ENCODE measurements around the gene RAP1GDS1.
A peak's percentile ranks its signal among the peaks of the same experiment; 100 is the strongest.

The RAP1GDS1 gene, protein sequence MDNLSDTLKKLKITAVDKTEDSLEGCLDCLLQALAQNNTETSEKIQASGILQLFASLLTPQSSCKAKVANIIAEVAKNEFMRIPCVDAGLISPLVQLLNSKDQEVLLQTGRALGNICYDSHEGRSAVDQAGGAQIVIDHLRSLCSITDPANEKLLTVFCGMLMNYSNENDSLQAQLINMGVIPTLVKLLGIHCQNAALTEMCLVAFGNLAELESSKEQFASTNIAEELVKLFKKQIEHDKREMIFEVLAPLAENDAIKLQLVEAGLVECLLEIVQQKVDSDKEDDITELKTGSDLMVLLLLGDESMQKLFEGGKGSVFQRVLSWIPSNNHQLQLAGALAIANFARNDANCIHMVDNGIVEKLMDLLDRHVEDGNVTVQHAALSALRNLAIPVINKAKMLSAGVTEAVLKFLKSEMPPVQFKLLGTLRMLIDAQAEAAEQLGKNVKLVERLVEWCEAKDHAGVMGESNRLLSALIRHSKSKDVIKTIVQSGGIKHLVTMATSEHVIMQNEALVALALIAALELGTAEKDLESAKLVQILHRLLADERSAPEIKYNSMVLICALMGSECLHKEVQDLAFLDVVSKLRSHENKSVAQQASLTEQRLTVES

DNA sequence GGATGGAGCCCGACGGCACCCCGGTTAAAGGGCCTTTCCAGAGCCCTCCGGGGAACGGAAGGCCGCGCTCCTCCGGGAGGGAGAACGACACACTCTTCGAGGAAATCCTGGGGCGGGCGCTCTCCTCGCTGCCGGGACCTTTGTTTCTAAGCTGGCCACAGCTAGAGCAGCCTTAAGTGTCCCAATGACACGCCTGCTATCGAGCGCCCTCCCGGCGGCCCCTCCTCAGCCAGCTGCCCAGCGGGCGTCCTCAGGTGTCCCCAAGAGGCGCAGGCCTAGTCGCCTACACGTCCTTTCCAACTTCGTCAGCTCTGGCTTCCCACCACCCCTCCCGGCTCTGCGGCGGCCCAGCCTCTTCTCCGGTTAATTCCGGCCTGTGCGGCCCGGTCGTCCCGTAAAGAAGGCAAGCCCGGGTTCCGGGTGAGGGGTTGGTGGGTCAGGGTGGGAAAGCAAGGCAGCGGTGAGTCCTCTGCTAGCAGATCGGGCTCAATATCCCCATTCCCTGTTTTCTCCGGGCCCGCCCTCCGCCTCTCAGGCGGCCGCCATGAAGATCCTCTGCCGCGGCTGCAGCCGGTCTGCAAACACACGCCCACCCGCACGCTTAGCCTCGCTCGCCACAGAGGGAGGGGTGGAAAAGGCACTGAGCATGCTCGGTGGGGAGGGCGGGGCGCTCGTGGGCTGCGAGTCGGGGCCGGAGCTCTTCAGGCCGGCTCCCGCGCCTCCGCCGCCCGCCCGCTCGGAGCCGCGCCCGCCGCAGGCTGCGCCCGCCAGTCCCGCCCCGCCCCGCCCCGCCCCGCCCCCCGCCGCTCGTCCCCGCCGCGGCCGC is at the start of gene RAP1GDS1:
RAP1GDS1 (plus strand) TSS at position 806 of the 826 bp plus-strand sequence. CDS start 182 bp downstream, outside the sequence.
- H3K4me3 ChIP-seq (ENCODE audit: low read depth, low read length), result peak within 1 kb of the TSS; percentile 80

DNA sequence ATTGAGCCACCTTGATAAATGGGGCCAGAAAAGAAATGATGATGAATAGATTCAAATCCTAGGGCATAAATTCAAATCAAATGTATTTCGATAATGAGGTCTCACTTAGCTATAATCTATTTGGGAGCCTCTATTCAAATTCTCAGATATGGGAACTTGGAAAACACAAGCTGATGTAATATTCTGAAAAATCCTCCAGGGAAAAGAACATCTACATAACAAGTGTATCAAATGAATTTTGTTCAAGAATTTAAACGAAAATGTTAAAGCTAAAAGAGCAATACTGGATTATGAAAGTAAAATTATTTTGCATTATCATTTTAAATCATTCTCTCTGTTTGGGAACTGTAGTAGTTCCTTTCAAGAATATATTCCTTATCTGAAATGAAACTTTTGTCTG is 38.9 kb upstream of the RAP1GDS1 start:
- no peak overlapping the region for H3K4me3 ChIP-seq (ENCODE audit: low read depth, low read length)

DNA sequence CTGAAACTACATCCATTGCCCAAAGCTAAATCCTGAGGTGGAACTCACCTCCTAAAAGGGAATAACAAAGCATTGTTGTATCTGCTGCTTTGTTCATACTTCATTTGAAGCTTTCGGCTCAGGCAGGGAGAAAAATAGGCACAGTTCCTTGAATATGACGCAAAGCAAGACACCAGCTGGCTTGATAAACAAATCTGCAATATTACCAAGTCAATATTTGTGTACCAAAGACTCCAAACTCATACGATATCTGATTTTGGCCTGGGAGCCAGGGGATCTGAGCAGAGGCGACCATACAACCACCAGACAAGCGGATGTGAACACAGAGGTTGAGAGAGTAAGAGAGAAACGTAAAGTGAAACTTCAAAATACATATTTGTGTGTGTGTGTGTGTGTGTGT is 34.8 kb upstream of the RAP1GDS1 start:
- H3K4me3 ChIP-seq (ENCODE audit: low read depth, low read length), result no peak overlapping the region

DNA sequence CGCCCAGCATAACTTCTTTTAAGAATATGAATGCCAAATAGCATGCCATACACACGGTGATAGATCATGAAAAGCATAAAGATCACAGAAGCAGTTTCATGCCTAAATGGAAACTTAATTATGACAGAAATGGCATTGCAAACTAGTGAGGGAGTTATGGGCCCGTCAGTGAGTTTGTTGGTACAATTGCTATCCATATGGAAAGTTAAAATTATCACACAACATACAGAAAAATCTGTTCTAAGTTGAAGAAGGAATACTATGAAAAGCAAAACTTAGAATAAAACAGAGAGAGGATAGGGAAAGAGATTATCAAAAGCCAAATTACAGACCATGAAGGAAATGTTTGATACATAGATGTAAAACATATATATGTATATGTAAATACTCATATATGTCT is 30.2 kb upstream of the RAP1GDS1 start:
- H3K4me3 ChIP-seq (ENCODE audit: low read depth, low read length), result no peak overlapping the region

DNA sequence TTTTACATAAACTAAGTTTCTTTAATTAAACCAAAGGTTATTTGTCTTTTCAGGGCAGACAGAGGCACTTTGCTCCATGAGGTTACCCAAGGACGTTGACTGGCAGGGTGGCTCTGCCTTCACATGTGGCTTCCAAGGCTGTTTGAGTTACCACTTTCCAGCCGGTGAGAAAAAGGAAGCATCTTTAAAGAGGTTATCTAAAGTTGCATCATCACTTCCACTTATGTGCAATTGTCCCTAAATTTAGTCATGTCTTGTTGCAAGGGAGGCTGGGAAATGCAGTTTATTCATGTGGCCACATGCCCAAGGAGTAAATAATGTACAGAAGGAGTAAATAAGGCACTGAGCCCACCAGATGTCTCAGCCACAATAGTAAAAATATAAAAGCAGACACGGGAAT is 29.0 kb upstream of the RAP1GDS1 start:
- no peak overlapping the region for H3K4me3 ChIP-seq (ENCODE audit: low read depth, low read length)

DNA sequence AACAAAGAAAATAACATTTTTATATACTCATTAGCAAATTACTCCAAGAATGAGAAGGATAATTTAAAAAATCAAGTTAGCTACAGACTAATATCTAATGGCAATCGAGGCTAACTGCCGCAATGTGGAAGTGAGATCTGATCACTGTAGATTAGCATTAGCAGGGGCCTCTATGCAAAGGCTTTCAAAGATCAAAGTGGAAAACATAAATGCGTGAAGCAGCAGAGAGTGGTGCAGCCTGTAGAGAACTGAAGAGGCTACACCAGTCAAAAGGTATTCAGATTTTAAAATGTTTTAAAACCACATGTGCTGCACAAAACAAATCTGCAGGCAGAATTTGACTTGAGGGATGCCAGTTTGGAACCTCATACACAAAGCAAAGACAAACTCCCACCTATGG is 24.0 kb upstream of the RAP1GDS1 start:
- H3K4me3 ChIP-seq (ENCODE audit: low read depth, low read length), result no peak overlapping the region

DNA sequence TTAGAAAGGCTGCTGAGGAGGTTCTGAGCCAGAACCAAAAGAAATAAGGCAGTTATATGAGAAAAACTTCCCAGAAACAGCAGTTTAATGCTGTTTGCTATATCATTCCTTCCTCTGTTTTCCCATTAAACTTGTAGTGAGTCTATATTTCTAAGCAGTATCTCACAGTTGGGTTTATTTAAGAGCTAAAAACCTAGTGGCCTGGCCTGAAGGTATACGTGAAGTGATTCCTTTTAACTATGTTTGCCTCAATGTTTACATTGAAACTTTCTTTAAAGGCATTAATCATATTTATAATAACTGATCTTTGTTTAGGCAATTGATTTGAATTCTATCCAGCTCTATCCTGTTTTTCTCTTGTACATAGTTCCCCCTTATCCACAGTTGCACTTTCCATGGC is 19.1 kb upstream of the RAP1GDS1 start:
- no peak overlapping the region for H3K4me3 ChIP-seq (ENCODE audit: low read depth, low read length)

DNA sequence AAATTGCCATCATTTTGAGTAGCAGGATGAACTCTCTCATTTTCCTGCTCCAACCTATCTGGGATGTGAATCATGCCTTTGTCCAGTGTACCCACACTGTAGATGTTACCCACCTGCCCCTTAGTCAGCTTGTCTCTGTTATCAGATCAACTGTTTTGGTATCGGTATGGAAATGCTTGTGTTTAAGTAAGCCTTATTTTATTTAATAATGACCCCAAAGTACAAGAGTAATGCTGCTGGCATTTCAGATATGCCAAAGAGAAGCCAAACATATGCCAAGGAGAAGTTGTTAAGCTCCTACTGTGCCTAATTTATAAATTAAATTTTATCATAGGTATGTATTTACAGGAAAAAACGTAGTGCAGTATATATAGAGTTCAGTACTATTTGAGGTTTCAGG is 18.6 kb upstream of the RAP1GDS1 start:
- no peak overlapping the region for H3K4me3 ChIP-seq (ENCODE audit: low read depth, low read length)

DNA sequence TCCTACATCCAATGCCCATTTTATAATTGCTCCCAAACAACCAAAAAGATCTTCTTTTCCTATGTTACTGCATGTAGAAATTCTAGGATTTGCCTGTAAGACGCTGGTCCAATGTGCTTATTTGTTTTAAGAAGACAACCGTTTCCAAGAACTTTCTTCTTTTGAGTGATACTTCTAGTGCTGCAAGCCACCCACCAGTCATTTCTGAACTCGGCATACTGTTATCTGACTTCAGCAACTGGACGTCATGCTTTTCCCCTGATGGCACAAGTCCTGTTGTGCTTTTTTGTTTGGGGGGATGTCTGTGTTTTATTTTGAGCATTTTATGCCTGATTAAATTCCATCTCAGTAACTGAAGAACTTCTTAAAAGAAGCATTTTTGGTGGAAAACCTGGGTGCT is 16.0 kb upstream of the RAP1GDS1 start:
- H3K4me3 ChIP-seq (ENCODE audit: low read depth, low read length), result no peak overlapping the region

DNA sequence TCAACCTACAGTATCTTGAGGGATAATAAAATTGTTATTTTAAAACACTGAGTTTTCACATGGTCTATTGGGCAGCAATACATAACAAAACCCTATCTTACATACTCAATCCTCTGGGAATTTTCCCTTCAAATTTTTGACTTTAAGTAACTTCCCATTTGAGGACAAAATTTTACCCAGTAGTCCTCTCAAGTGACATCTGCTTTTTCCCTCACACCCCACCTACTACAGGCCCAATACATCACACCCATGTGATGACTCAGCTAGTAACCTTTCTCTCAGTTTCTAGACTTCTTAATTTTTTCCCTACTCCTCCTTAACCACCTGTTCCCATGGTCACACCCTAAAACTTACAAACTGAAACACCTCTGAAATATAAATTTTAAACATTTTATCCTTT is 12.2 kb upstream of the RAP1GDS1 start:
- H3K4me3 ChIP-seq (ENCODE audit: low read depth, low read length), result no peak overlapping the region

DNA sequence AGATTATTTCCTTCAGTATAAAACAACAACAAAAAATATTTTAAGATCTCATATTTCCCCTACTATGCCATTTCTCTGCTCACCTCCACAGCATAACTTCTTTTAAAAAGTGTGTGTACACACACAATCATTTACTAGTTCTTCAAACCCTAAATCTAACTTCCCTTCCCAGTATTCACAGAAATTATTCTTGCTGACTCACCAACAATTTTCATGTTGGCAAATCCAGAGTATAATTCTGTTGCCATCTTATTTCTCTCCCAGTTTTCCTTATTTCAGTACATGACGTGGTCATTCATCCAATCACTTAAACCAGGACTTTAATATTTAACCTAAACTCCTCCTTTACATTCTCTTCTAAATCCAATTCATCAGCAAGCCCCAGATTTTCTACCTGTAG is 11.4 kb upstream of the RAP1GDS1 start:
- no peak overlapping the region for H3K4me3 ChIP-seq (ENCODE audit: low read depth, low read length)

DNA sequence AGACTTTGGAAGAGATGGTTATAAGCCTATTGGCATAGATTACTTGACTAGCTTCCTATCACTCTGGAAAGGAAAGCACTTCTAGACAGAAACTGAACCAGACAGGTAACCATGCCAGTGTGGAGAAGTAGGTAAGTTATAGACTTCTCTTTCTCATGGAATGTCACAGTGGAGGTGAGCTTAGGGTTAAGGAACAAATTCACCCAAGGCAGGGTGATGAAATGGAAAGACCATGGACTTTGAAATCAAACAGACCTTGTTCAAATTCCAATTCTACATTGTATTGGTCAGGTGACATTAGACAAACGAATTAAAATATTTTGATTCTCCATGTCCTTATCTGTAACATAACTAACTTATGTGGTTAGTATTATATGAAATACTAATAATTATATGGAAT is 7.7 kb upstream of the RAP1GDS1 start:
- H3K4me3 ChIP-seq (ENCODE audit: low read depth, low read length), result no peak overlapping the region

DNA sequence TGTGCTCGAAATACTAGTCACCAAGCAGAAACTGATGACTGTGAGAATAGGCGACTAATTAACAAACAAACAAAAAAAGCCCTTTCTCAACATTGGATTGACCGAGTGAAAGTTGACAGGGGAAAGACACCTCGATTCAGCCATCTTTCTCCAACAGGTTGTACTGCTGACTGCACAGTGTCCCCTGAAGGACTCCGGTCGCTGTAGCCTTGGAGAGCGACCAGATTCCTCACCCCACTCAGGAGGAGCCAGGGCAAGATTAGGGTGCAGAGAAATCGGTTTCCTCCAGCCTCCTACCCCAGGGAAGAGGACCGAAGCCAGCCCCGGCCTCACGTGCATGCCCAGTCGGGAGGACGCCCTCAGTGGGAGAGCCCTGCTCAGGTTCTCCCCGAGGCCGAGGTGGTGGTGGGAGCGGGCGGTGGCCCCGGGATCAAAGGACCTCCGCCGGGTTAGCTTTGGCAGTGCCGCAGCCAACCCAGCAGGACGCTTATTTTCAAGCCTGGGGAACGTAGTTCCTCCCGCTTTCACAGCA is 1.1 kb upstream of the RAP1GDS1 start:
- H3K4me3 ChIP-seq (ENCODE audit: low read depth, low read length), result peak overlapping the region; percentile 80

DNA sequence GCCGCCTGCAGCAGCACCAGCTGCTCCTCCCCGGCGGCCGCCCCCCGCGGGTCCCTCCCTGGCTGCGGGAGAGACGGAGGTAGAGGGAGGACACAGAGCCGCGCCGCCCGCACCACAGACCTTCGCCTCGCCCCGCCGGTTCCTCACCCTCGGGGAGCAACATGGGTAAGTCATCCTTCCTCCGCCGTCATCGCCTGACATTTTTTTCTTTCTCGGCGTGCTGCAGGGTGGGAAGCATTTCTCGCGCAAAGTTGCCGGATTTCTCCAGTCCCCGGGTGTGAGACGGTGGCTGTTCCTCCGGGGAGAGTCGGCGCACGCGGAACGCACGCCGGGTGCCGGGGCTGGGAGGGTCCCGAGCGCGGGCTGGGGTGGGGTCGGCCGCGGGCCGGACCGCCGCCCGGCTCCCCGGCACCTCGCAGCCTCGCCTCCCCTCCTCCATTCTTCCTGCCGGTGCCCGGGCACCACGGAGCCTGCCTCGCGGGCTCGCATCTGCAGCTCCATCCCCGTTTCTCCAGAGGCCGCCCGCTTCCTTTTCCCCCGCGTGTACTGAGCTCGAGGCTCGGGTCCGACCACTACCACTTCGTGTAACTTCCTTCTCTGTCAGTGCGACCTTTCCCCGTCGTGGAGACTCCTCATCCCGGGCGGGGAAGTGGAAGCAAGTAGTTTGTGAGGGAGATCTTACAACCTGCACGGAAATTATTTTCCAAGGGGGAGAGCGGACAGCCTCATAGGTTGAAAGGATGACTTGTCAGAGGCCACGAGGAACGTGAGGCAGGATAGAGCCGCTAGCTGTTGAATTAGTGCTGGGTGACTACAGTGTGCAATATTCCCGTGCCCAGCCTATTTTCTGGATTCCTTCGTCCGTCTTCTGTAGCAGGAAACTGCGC is 464 bp downstream of the RAP1GDS1 start:
- peak overlapping the region; percentile 79 for H3K4me3 ChIP-seq (ENCODE audit: low read depth, low read length)

DNA sequence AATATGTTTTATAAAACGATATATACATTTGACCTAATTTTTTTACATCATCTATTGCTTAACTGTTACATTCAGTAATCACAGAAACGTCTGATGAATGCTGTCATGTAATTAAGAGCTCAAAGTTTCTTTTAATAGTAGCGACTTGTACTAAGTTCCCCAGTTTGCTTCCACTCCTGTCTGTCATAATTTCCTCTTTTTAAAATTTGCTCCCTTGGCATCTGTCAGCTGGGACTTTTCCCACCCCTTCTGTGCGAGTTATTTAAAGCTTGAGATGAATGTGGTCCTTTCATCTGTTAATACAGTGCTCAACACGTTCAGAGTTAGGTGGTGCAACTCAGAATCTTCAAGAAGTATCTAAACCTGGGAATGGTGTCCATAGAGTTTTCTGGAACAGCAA is 1.2 kb downstream of the RAP1GDS1 start:
- H3K4me3 ChIP-seq (ENCODE audit: low read depth, low read length), result peak overlapping the region; percentile 79

DNA sequence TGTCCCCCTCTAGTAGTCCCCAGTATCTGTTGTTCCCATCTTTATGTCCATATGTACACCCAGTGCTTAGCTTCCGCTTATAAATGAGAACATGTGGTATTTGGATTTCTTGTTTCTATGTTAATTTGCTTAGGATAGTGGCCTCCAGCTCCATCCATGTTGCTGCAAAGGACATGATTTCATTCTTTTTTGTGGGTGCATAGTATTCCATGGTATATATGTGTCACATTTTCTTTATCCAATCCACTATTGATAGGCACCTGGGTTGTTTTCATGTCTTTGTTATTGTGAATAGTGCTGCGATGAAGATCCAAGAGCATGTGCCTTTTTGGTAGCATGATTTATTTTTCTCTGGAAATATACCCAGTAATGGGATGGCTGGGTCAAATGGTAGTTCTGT is 6.3 kb downstream of the RAP1GDS1 start:
- no peak overlapping the region for H3K4me3 ChIP-seq (ENCODE audit: low read depth, low read length)

DNA sequence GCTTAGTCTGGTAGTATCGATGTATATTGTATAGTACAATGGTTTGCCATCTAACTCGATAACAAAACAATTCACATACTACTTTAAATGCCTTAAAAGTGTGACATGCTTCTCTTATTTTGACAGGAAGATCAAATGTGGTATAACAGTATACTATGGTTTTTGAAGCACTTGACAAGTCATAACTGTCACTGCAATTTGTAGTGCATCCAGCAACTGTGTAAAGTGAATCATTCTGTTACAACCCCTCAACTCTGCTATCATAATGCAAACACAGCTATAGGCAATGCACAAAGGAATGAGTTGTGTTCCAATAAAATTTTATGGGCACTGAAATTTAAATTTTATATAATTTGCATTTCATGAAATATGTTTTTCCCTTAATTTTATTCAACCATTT is 14.0 kb downstream of the RAP1GDS1 start:
- H3K4me3 ChIP-seq (ENCODE audit: low read depth, low read length), result no peak overlapping the region

DNA sequence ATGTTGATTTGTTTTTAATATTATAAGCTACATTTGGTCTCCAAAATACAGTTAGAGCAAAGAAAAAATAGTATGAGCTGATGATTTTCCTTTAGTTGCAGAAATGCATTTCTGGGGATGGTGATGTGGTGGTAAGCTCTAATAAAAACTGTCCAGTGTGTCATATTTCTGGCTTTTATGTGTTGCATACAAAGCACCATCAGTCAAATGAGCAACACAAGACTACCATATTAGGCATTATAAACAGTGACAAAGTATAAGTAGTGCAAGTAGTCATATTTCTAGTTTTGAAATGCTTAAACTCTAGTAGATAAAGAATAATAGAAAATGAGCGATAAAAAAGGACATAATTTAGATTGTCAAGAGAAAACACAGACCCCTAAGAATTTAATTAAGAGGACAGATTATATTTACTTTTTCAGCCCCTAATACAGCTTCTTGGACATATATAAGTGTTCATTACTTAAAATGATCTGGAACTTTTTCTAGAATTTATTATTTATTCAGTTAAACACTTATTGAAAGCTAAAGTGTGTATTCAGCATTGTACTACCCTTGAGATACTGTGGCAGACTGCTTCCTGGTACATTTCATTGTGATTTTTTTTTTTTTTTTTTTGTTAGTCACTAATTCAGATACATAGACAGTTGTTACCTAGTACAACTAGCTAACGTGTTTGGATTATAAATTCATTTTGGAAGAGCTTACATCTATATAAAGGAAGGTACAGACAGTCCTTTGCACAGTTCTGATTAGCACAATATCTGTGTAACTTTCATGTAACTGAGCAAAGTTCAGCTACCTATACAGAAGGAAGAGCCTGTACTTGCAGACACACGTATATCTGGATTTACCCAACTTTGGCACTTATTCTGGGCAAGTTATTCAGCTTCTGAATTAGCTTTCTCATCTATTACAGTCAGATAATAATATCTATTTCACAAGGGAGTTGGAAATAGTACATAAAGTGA is 22.3 kb downstream of the RAP1GDS1 start:
- no peak overlapping the region for H3K4me3 ChIP-seq (ENCODE audit: low read depth, low read length)

DNA sequence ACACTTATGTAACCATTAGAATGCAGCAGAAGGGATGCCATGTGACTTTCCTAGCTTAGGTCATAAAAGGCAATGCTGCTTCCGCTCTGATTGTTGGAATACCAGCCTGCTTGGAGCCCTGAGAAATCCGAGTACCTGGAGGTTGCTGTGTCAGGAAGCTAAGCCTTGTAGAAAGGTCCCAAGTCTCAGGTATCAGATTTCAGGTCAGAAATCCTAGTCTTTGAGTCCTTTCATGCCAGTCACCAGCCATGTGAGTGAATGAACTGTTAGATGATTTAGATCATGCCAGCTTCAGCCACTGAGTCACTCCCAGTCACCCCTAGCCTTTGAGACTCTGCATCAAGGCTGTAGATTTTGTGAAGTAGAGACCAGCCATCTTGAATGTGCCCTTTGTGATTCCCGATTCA is 23.5 kb downstream of the RAP1GDS1 start:
- no peak overlapping the region for H3K4me3 ChIP-seq (ENCODE audit: low read depth, low read length)

All from iPS-11a (cell line).